HUES6 (cell line): Measurements from ENCODE around the gene SEC22C.

Experiments used
- H3K27ac ChIP-seq: 2 replicates; pipeline ENCODE4 v1.7.0; 2013; ENCODE audit warnings: low read depth, mild to moderate bottlenecking, low read length, inconsistent platforms
- H3K27me3 ChIP-seq: 2 replicates; pipeline ENCODE4 v1.6.1; 2013; ENCODE audit warnings: low read length; ENCODE audit not compliant: control insufficient read depth, insufficient read depth
- H3K36me3 ChIP-seq: 2 replicates; pipeline ENCODE4 v1.6.1; 2013; ENCODE audit warnings: low read length; ENCODE audit not compliant: control insufficient read depth, insufficient read depth
- H3K4me1 ChIP-seq: 2 replicates; pipeline ENCODE4 v1.6.1; 2013; ENCODE audit warnings: low read length; ENCODE audit not compliant: control insufficient read depth, insufficient read depth
- H3K4me3 ChIP-seq: 2 replicates; pipeline ENCODE4 v1.5.1; 2013; ENCODE audit warnings: low read depth, low read length
- H3K9ac ChIP-seq: one replicate; pipeline ENCODE4 v1.6.1; 2013; ENCODE audit warnings: mild to moderate bottlenecking, low read length
- H3K9me3 ChIP-seq: 2 replicates; pipeline ENCODE4 v1.6.1; 2013; ENCODE audit warnings: low read depth, low read length; ENCODE audit not compliant: control insufficient read depth, insufficient read depth

SEC22C gene

GRCh38 chr3:42520336-42520735, 61.4 kb downstream of the SEC22C start:
- Histone ChIP-seq H3K27me3 (no peaks in the 10 kb centered on the region), H3K36me3 (no peaks in the 10 kb centered on the region), H3K27ac (no peak overlapping the region), H3K4me3 (no peak overlapping the region), H3K9me3 (no peaks in the 10 kb centered on the region), H3K9ac (no peak overlapping the region), H3K4me1 (no peaks in the 10 kb centered on the region)

- Histone ChIP-seq H3K9me3 (no peaks in the 10 kb centered on the region), H3K4me1 (no peaks in the 10 kb centered on the region), H3K36me3 (no peaks in the 10 kb centered on the region), H3K27ac (no peak overlapping the region), H3K27me3 (no peaks in the 10 kb centered on the region), H3K4me3 (no peak overlapping the region), H3K9ac (no peak overlapping the region)
Measured at GRCh38 chr3:42519568-42519962, 62.2 kb downstream of the SEC22C start.

- no peaks in the 10 kb centered on the region for H3K36me3 ChIP-seq
- no peaks in the 10 kb centered on the region for H3K9me3 ChIP-seq
- H3K27ac ChIP-seq = no peak overlapping the region
Measured at GRCh38 chr3:42518800-42519567, 62.8 kb downstream of the SEC22C start.

GRCh38 chr3:42517117-42517516, 64.7 kb downstream of the SEC22C start:
- Histone ChIP-seq H3K9ac (no peak overlapping the region), H3K4me1 (no peaks in the 10 kb centered on the region), H3K9me3 (no peaks in the 10 kb centered on the region), H3K27ac (no peak overlapping the region), H3K4me3 (no peak overlapping the region), H3K36me3 (no peaks in the 10 kb centered on the region), H3K27me3 (no peaks in the 10 kb centered on the region)

More at GRCh38 chr3:42518800-42519567, 62.8 kb downstream of the SEC22C start:
- Histone ChIP-seq H3K4me1 (no peaks in the 10 kb centered on the region), H3K9ac (no peak overlapping the region), H3K27me3 (no peaks in the 10 kb centered on the region), H3K4me3 (no peak overlapping the region)

- Histone ChIP-seq H3K27ac (no peak overlapping the region), H3K9ac (no peak overlapping the region), H3K27me3 (no peaks in the 10 kb centered on the region; the same call in 1 of the 2 replicates), H3K4me1 (no peaks in the 10 kb centered on the region), H3K4me3 (no peak overlapping the region), H3K36me3 (no peaks in the 10 kb centered on the region), H3K9me3 (no peaks in the 10 kb centered on the region)
Measured at GRCh38 chr3:42516443-42516842, 65.3 kb downstream of the SEC22C start.

GRCh38 chr3:42515976-42516375, 65.8 kb downstream of the SEC22C start:
- H3K4me3 ChIP-seq = no peak overlapping the region
- no peaks in the 10 kb centered on the region; the same call in 1 of the 2 replicates for H3K27me3 ChIP-seq
- no peaks in the 10 kb centered on the region for H3K36me3 ChIP-seq
- no peaks in the 10 kb centered on the region for H3K9me3 ChIP-seq
- H3K4me1 ChIP-seq = no peaks in the 10 kb centered on the region
- no peak overlapping the region for H3K9ac ChIP-seq
- H3K27ac ChIP-seq = no peak overlapping the region

GRCh38 chr3:42515391-42515916, 66.3 kb downstream of the SEC22C start:
- H3K9me3 ChIP-seq = no peaks in the 10 kb centered on the region
- H3K4me1 ChIP-seq = peaks cover 4% of the 10 kb centered on the region; the same call in 1 of the 2 replicates
- no peaks in the 10 kb centered on the region for H3K36me3 ChIP-seq
- H3K9ac ChIP-seq = no peak overlapping the region
- no peak overlapping the region for H3K4me3 ChIP-seq
- H3K27ac ChIP-seq = no peak overlapping the region
- no peaks in the 10 kb centered on the region; the same call in 1 of the 2 replicates for H3K27me3 ChIP-seq

- H3K9me3 ChIP-seq = no peaks in the 10 kb centered on the region
- H3K4me1 ChIP-seq = peaks cover 6% of the 10 kb centered on the region; the same call in 1 of the 2 replicates
- no peak overlapping the region for H3K27ac ChIP-seq
- H3K9ac ChIP-seq = no peak overlapping the region
- no peaks in the 10 kb centered on the region; the same call in 1 of the 2 replicates for H3K27me3 ChIP-seq
- no peaks in the 10 kb centered on the region for H3K36me3 ChIP-seq
- H3K4me3 ChIP-seq = no peak overlapping the region
Measured at GRCh38 chr3:42514876-42515275, 66.9 kb downstream of the SEC22C start.

GRCh38 chr3:42513521-42513920, 68.2 kb downstream of the SEC22C start:
- Histone ChIP-seq H3K9ac (no peak overlapping the region), H3K36me3 (no peaks in the 10 kb centered on the region), H3K4me3 (no peak overlapping the region), H3K4me1 (peaks cover 8% of the 10 kb centered on the region; the same call in 1 of the 2 replicates), H3K9me3 (no peaks in the 10 kb centered on the region), H3K27ac (no peak overlapping the region), H3K27me3 (no peaks in the 10 kb centered on the region; the same call in 1 of the 2 replicates)

- peaks cover 10% of the 10 kb centered on the region; the same call in 1 of the 2 replicates for H3K4me1 ChIP-seq
- no peak overlapping the region for H3K9ac ChIP-seq
- no peak overlapping the region for H3K27ac ChIP-seq
- H3K36me3 ChIP-seq = no peaks in the 10 kb centered on the region
- H3K9me3 ChIP-seq = no peaks in the 10 kb centered on the region
- no peak overlapping the region for H3K4me3 ChIP-seq
- no peaks in the 10 kb centered on the region; the same call in 1 of the 2 replicates for H3K27me3 ChIP-seq
Measured at GRCh38 chr3:42513121-42513520, 68.6 kb downstream of the SEC22C start.

GRCh38 chr3:42511736-42512135, 70.0 kb downstream of the SEC22C start:
- Histone ChIP-seq H3K9ac (no peak overlapping the region), H3K27ac (no peak overlapping the region), H3K9me3 (no peaks in the 10 kb centered on the region), H3K4me3 (no peak overlapping the region), H3K36me3 (no peaks in the 10 kb centered on the region), H3K27me3 (no peaks in the 10 kb centered on the region; the same call in 1 of the 2 replicates), H3K4me1 (peaks cover 20% of the 10 kb centered on the region)
